ENCODE measurements around the gene RYR2. TPM values are rescaled to one million over a fixed set of nuclear protein-coding genes. Genes with fewer than 3 reads are reported as not detected.

RYR2 gene
- total RNA-seq, 1 experiment from 2014 or later, result 4.0 TPM

- H3K4me1 Mint-ChIP-seq (ENCODE audit: insufficient read depth, unreplicated experiment), result no peaks in the 10 kb centered on the region
- no TSS peak for BruUV-seq (replicated peaks)
- H3K27me3 Mint-ChIP-seq (ENCODE audit: insufficient read depth, unreplicated experiment), result no peaks in the 10 kb centered on the region
- ChIA-PET POLR2A (no interaction called here), CTCF (interaction anchor here (0.5 kb wide), 1 partner anchor 1857 kb away, joined by 4 read pairs; no protein-coding TSS in a partner anchor)
- no peak for DNase-seq (ENCODE audit: unreplicated experiment)
- peaks cover 6% of the 10 kb centered on the region for H3K36me3 Mint-ChIP-seq (ENCODE audit: insufficient read depth, unreplicated experiment)
- H3K27ac Mint-ChIP-seq (ENCODE audit: low read depth, unreplicated experiment), result no peak overlapping the region
- TF ChIP-seq CTCF (IDR thresholded peaks at IDR 0.05; ENCODE audit: unreplicated experiment), result no peak
- intact Hi-C loops (cut with micrococcal nuclease), result no loop called here
- no peaks in the 10 kb centered on the region for H3K9me3 Mint-ChIP-seq (ENCODE audit: unreplicated experiment)
- no peak overlapping the region for H3K4me3 Mint-ChIP-seq (ENCODE audit: unreplicated experiment)
Observed at GRCh38 chr1:237553078-237553477, 511.1 kb downstream of the RYR2 start.

GRCh38 chr1:237556911-237557310 is 514.9 kb downstream of the RYR2 start:
- CTCF ChIA-PET, result interaction anchor here (0.6 to 1.6 kb wide), 6 partner anchors 8 to 948 kb away, joined by 3 to 8 read pairs (median 4); no protein-coding TSS in a partner anchor
- no peaks in the 10 kb centered on the region for H3K27me3 Mint-ChIP-seq (ENCODE audit: insufficient read depth, unreplicated experiment)
- H3K36me3 Mint-ChIP-seq (ENCODE audit: insufficient read depth, unreplicated experiment), result no peaks in the 10 kb centered on the region
- no peak for TF ChIP-seq CTCF (IDR thresholded peaks at IDR 0.05; ENCODE audit: unreplicated experiment)
- H3K4me1 Mint-ChIP-seq (ENCODE audit: insufficient read depth, unreplicated experiment), result no peaks in the 10 kb centered on the region
- no peak overlapping the region for H3K27ac Mint-ChIP-seq (ENCODE audit: low read depth, unreplicated experiment)
- BruUV-seq (replicated peaks), result no TSS peak
- intact Hi-C loops (cut with micrococcal nuclease), result no loop called here
- peak; percentile 17 for DNase-seq (ENCODE audit: unreplicated experiment)
- POLR2A ChIA-PET, result interaction anchor here (0.6 kb wide), 1 partner anchor 23 kb away, joined by 3 read pairs; no protein-coding TSS in a partner anchor
- H3K9me3 Mint-ChIP-seq (ENCODE audit: unreplicated experiment), result no peaks in the 10 kb centered on the region
- no peak overlapping the region for H3K4me3 Mint-ChIP-seq (ENCODE audit: unreplicated experiment)

- intact Hi-C loops (cut with micrococcal nuclease), result loop anchor here (1.0 to 10.0 kb wide), 9 partner anchors 110 to 1459 kb away; no protein-coding TSS in a partner anchor
- Mint-ChIP-seq H3K9me3 (ENCODE audit: unreplicated experiment) (no peaks in the 10 kb centered on the region), H3K4me3 (ENCODE audit: unreplicated experiment) (no peak overlapping the region), H3K36me3 (ENCODE audit: insufficient read depth, unreplicated experiment) (no peaks in the 10 kb centered on the region), H3K4me1 (ENCODE audit: insufficient read depth, unreplicated experiment) (no peaks in the 10 kb centered on the region), H3K27me3 (ENCODE audit: insufficient read depth, unreplicated experiment) (no peaks in the 10 kb centered on the region), H3K27ac (ENCODE audit: low read depth, unreplicated experiment) (no peak overlapping the region)
- peak; percentile 89 for DNase-seq (ENCODE audit: unreplicated experiment)
- ChIA-PET POLR2A (interaction anchor here (0.5 to 1.8 kb wide), 8 partner anchors 13 to 958 kb away, joined by 3 to 6 read pairs (median 3); partner anchors contain the start of gene HEATR1), CTCF (interaction anchor here (0.5 to 6.8 kb wide), 54 partner anchors 8 to 1939 kb away, joined by 3 to 79 read pairs (median 4); partner anchors contain the start of gene HEATR1)
- no TSS peak for BruUV-seq (replicated peaks)
- TF ChIP-seq CTCF (IDR thresholded peaks at IDR 0.05; ENCODE audit: unreplicated experiment), result peak; percentile 79
Observed at GRCh38 chr1:237562242-237562823, 520.3 kb downstream of the RYR2 start.

- Mint-ChIP-seq H3K27me3 (ENCODE audit: insufficient read depth, unreplicated experiment) (no peaks in the 10 kb centered on the region), H3K27ac (ENCODE audit: low read depth, unreplicated experiment) (no peak overlapping the region), H3K36me3 (ENCODE audit: insufficient read depth, unreplicated experiment) (no peaks in the 10 kb centered on the region), H3K9me3 (ENCODE audit: unreplicated experiment) (no peaks in the 10 kb centered on the region), H3K4me3 (ENCODE audit: unreplicated experiment) (no peak overlapping the region), H3K4me1 (ENCODE audit: insufficient read depth, unreplicated experiment) (no peaks in the 10 kb centered on the region)
- no TSS peak for BruUV-seq (replicated peaks)
- DNase-seq (ENCODE audit: unreplicated experiment), result no peak
- POLR2A ChIA-PET, result no interaction called here
- intact Hi-C loops (cut with micrococcal nuclease), result loop anchor here (10.0 kb wide), 2 partner anchors 590 to 660 kb away; no protein-coding TSS in a partner anchor
- CTCF ChIA-PET, result interaction anchor here (0.6 to 2.0 kb wide), 7 partner anchors 8 to 1465 kb away, joined by 3 to 8 read pairs (median 4); no protein-coding TSS in a partner anchor
- TF ChIP-seq CTCF (IDR thresholded peaks at IDR 0.05; ENCODE audit: unreplicated experiment), result no peak
Observed at GRCh38 chr1:237565236-237565635, 523.3 kb downstream of the RYR2 start.

Data from MCF 10A (cell line).